ENCODE measurements around the gene SGPP1. TPM values are rescaled to one million over a fixed set of nuclear protein-coding genes. Genes with fewer than 3 reads are reported as not detected.

SGPP1 gene
- polyA plus RNA-seq, 2 of the 4 experiments (the other 2 are of a cell fraction), result 16.1 to 28.2 TPM

DNA sequence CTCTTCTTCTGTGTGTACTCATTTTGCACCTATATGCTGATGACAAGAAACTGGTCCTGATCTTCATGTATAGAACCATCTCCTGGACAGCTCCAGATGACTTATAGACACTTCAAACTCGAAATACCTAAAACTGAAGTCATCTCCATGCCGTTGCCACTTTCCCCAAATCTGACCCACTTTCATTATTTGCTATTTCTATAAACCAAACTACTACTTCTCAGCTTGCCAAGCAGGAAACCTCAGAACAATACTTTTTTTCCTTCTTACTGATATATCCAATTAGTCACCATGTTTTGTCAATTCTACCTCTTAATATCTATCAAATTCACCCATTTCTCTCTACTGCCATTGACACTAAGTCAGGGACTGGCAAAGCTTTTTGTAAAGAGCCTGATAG lies 14.8 kb downstream of the SGPP1 start:
- H3K4me3 ChIP-seq, result no peak overlapping the region
- CTCF ChIA-PET, result no interaction called here
- peaks cover 13% of the 10 kb centered on the region for H3K4me1 ChIP-seq
- no peak for FAIRE-seq
- WGBS (ENCODE audit: missing lambda C conversion rate), result 87% methylated on average over 2 of the region's 2 CpGs
- no peak for TF ChIP-seq ZNF302 (CRISPR knock-in tag; IDR thresholded peaks at IDR 0.05)
- ATAC-seq, result no peak
- H3K4me2 ChIP-seq, result no peak overlapping the region
- no peak for DNase-seq (ENCODE audit: low read depth in 1 of 2, low spot score in 1 of 2)
- POLR2A ChIA-PET, result no interaction called here
- H3K27ac ChIP-seq, result no peak overlapping the region
- H3K9me3 ChIP-seq, result peaks cover 32% of the 10 kb centered on the region

DNA sequence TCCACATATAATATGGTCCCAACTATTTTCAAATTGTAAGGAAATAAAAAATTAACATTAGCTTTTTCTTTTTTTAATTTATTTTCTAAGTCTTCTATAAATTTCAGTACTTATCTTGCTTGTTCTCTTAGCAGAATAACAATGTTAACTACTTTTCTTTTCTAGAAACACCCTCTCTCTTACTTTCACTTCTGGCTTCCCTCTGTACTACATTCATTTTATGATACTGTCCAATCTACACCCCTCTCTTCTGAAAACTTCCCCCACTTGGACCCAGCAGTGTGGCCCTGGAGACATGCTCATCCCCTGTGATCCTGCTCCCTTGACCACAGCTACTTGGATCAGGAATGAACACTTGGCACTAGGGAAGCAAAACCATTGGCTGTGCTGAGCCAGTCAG lies 15.7 kb downstream of the SGPP1 start:
- no peak for DNase-seq (ENCODE audit: low read depth in 1 of 2, low spot score in 1 of 2)
- FAIRE-seq, result no peak
- POLR2A ChIA-PET, result interaction anchor here (0.7 kb wide), 1 partner anchor 64 kb away, joined by 3 read pairs; no protein-coding TSS in a partner anchor

DNA sequence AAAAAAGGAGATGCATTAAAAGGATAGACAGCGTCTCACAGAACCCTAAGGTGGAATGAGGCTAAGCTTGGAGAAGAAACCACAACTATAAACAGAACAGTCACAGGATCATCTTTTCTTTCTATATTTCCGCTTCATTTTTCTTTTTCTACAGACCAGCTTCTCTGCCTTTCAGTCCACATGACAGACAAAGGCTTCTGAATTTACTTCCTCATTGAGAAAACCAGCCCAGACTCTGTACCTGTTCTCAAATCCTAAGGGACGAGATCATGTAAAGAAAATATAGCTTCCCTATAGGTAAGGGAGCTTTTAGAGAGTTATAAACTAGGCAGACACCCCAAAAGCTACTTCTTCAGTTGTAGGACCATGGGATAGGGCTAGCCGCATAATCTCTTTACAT lies 17.4 kb downstream of the SGPP1 start:
- no peak for DNase-seq (ENCODE audit: low read depth in 1 of 2, low spot score in 1 of 2)
- Histone ChIP-seq H3K4me1 (peaks cover 13% of the 10 kb centered on the region), H3K4me2 (no peak overlapping the region), H3K4me3 (no peak overlapping the region), H3K27ac (no peak overlapping the region), H3K9me3 (peaks cover 8% of the 10 kb centered on the region; the same call in 1 of the 3 replicates)
- ChIA-PET POLR2A (interaction anchor here (0.6 to 0.9 kb wide), 2 partner anchors 68 to 122 kb away, joined by 3 to 4 read pairs; no protein-coding TSS in a partner anchor), CTCF (interaction anchor here (0.7 to 1.1 kb wide), 3 partner anchors 9 to 15 kb away, joined by 3 to 6 read pairs (median 3); no protein-coding TSS in a partner anchor)
- no peak for FAIRE-seq
- no peak for ATAC-seq
- 93% methylated on average over 4 of the region's 4 CpGs for WGBS (ENCODE audit: missing lambda C conversion rate)
- TF ChIP-seq ZFP36 (IDR thresholded peaks at IDR 0.05; ENCODE audit: borderline replicate concordance, partially characterized antibody), result no peak
- no peak for TF ChIP-seq TP53 (CRISPR knock-in tag; IDR thresholded peaks at IDR 0.05)
- no peak for TF ChIP-seq CBX8 (IDR thresholded peaks at IDR 0.05)
- no peak for TF ChIP-seq BHLHE40 (IDR thresholded peaks at IDR 0.05; ENCODE audit: low read depth, low read length)
- no peak for TF ChIP-seq TFCP2L1 (CRISPR knock-in tag; IDR thresholded peaks at IDR 0.05)
- no peak for TF ChIP-seq CBX2 (IDR thresholded peaks at IDR 0.05; ENCODE audit: borderline replicate concordance, low read depth)
- no peak for TF ChIP-seq EHMT2 (IDR thresholded peaks at IDR 0.05; ENCODE audit: low read depth)
- no peak for TF ChIP-seq SREBF2 (IDR thresholded peaks at IDR 0.05)
- no peak for TF ChIP-seq JUN (IDR thresholded peaks at IDR 0.05)
- TF ChIP-seq HEYL (CRISPR knock-in tag; IDR thresholded peaks at IDR 0.05), result no peak
- no peak for TF ChIP-seq HOXA7 (CRISPR knock-in tag; IDR thresholded peaks at IDR 0.05)
- no peak for TF ChIP-seq JUNB (IDR thresholded peaks at IDR 0.05)
- TF ChIP-seq HOXB13 (CRISPR knock-in tag; IDR thresholded peaks at IDR 0.05; ENCODE audit: low read depth), result no peak
- TF ChIP-seq, protein P1, sequence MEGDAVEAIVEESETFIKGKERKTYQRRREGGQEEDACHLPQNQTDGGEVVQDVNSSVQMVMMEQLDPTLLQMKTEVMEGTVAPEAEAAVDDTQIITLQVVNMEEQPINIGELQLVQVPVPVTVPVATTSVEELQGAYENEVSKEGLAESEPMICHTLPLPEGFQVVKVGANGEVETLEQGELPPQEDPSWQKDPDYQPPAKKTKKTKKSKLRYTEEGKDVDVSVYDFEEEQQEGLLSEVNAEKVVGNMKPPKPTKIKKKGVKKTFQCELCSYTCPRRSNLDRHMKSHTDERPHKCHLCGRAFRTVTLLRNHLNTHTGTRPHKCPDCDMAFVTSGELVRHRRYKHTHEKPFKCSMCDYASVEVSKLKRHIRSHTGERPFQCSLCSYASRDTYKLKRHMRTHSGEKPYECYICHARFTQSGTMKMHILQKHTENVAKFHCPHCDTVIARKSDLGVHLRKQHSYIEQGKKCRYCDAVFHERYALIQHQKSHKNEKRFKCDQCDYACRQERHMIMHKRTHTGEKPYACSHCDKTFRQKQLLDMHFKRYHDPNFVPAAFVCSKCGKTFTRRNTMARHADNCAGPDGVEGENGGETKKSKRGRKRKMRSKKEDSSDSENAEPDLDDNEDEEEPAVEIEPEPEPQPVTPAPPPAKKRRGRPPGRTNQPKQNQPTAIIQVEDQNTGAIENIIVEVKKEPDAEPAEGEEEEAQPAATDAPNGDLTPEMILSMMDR (IDR thresholded peaks at IDR 0.05), result no peak
- TF ChIP-seq ZNF302 (CRISPR knock-in tag; IDR thresholded peaks at IDR 0.05), result no peak

More for the DNA sequence above, 15.7 kb downstream of the SGPP1 start:
- H3K9me3 ChIP-seq, result peaks cover 23% of the 10 kb centered on the region
- CTCF ChIA-PET, result interaction anchor here (0.7 kb wide), 1 partner anchor 118 kb away, joined by 3 read pairs; no protein-coding TSS in a partner anchor
- no peak overlapping the region for H3K4me3 ChIP-seq
- no peak overlapping the region for H3K27ac ChIP-seq
- H3K4me1 ChIP-seq, result peaks cover 13% of the 10 kb centered on the region
- ATAC-seq, result no peak
- no peak for TF ChIP-seq RARB (CRISPR knock-in tag; IDR thresholded peaks at IDR 0.05)
- TF ChIP-seq, protein P2, sequence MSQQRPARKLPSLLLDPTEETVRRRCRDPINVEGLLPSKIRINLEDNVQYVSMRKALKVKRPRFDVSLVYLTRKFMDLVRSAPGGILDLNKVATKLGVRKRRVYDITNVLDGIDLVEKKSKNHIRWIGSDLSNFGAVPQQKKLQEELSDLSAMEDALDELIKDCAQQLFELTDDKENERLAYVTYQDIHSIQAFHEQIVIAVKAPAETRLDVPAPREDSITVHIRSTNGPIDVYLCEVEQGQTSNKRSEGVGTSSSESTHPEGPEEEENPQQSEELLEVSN (IDR thresholded peaks at IDR 0.05; ENCODE audit: borderline replicate concordance, low read depth), result no peak
- no peak for TF ChIP-seq MAZ (IDR thresholded peaks at IDR 0.05; ENCODE audit: borderline replicate concordance, low read depth, low read length)
- TF ChIP-seq NR3C1 (IDR thresholded peaks at IDR 0.05), result no peak
- TF ChIP-seq POLR2A (IDR thresholded peaks at IDR 0.05; ENCODE audit: low read length), result no peak
- TF ChIP-seq EHMT2 (IDR thresholded peaks at IDR 0.05; ENCODE audit: low read depth), result no peak
- TF ChIP-seq, protein P3, sequence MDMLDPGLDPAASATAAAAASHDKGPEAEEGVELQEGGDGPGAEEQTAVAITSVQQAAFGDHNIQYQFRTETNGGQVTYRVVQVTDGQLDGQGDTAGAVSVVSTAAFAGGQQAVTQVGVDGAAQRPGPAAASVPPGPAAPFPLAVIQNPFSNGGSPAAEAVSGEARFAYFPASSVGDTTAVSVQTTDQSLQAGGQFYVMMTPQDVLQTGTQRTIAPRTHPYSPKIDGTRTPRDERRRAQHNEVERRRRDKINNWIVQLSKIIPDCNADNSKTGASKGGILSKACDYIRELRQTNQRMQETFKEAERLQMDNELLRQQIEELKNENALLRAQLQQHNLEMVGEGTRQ (IDR thresholded peaks at IDR 0.05), result no peak
- TF ChIP-seq, protein P1 (IDR thresholded peaks at IDR 0.05), result no peak
- TF ChIP-seq CHD2 (IDR thresholded peaks at IDR 0.05; ENCODE audit: low read length, partially characterized antibody), result no peak
- TF ChIP-seq, protein P4, sequence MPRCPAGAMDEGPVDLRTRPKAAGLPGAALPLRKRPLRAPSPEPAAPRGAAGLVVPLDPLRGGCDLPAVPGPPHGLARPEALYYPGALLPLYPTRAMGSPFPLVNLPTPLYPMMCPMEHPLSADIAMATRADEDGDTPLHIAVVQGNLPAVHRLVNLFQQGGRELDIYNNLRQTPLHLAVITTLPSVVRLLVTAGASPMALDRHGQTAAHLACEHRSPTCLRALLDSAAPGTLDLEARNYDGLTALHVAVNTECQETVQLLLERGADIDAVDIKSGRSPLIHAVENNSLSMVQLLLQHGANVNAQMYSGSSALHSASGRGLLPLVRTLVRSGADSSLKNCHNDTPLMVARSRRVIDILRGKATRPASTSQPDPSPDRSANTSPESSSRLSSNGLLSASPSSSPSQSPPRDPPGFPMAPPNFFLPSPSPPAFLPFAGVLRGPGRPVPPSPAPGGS (IDR thresholded peaks at IDR 0.05), result no peak
- TF ChIP-seq, protein P5, sequence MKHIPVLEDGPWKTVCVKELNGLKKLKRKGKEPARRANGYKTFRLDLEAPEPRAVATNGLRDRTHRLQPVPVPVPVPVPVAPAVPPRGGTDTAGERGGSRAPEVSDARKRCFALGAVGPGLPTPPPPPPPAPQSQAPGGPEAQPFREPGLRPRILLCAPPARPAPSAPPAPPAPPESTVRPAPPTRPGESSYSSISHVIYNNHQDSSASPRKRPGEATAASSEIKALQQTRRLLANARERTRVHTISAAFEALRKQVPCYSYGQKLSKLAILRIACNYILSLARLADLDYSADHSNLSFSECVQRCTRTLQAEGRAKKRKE (CRISPR knock-in tag; IDR thresholded peaks at IDR 0.05; ENCODE audit: low read depth), result no peak
- TF ChIP-seq RFX5 (IDR thresholded peaks at IDR 0.05), result no peak
- TF ChIP-seq NFE2L2 (conservative IDR thresholded peaks at IDR 0.05; ENCODE audit: low read length), result no peak
- TF ChIP-seq EHF (CRISPR knock-in tag; IDR thresholded peaks at IDR 0.05), result no peak
- no peak for TF ChIP-seq FOSB (CRISPR knock-in tag; IDR thresholded peaks at IDR 0.05)
- no peak for TF ChIP-seq JUNB (IDR thresholded peaks at IDR 0.05)
- no peak for TF ChIP-seq ZFP36 (IDR thresholded peaks at IDR 0.05; ENCODE audit: borderline replicate concordance, partially characterized antibody)
- TF ChIP-seq CBX8 (IDR thresholded peaks at IDR 0.05), result no peak
- no peak for TF ChIP-seq POLR2AphosphoS2 (conservative IDR thresholded peaks at IDR 0.05; ENCODE audit: low read length)
- no peak overlapping the region for H3K4me2 ChIP-seq

All from A549 (cell line).